Activated gamma-delta T cell (primary cell): ENCODE data around the gene NARS2.
A peak's percentile ranks its signal among the peaks of the same experiment; 100 is the strongest.

Experiments
- DNase-seq: peaks from one replicate; lab custom pipeline; 2025; lab: John Stamatoyannopoulos, UW

Gene NARS2

GRCh38 chr11:78432956-78433355 lies 141.7 kb downstream of the NARS2 start:
- DNase-seq = no peak

- no peak for DNase-seq
Measured at GRCh38 chr11:78432058-78432515, 142.6 kb downstream of the NARS2 start.

- no peak for DNase-seq
Measured at GRCh38 chr11:78429660-78430059, 145.0 kb downstream of the NARS2 start.

- DNase-seq = no peak
Measured at GRCh38 chr11:78429209-78429608, 145.5 kb downstream of the NARS2 start.

DNA sequence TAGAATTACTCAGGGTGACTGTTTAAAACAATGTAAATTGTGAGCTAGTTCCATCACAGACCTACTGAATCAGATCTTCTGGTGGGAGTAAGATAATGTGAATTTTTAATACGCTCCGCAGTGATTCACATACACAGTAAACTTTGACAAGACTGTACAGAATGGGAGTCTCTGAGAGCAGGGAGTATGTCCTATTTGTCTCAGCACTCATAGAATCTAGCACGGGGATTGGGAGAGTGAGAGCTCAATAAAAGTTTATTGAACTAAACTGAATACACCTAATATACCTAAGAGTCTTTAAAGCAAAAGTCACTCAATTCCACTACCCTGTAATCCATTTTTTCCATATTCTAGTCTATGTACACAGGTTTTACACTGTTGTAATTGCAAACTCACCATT lies 145.9 kb downstream of the NARS2 start:
- DNase-seq = no peak

- no peak for DNase-seq
Measured at GRCh38 chr11:78428266-78428636, 146.4 kb downstream of the NARS2 start.

GRCh38 chr11:78427615-78428265 lies 146.9 kb downstream of the NARS2 start:
- DNase-seq = no peak

DNA sequence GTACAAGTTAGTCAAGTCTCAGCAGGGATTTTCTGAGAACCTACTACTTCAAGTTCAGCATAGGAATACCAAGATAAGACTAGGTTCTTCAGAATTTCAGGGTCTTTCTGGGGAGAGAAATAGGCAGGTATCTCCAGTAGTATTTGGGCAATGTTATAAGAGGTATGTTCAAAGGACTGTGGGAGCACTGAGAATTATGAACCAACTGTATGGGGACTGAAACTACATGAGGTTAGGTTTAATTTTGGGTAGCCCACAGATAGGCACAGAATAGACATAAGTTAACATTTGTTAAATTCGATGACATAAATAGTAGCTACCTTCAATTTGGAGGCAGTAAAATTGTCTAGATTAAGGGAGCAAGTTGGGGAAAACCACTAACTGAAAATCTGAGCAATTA lies 147.8 kb downstream of the NARS2 start:
- no peak for DNase-seq

DNA sequence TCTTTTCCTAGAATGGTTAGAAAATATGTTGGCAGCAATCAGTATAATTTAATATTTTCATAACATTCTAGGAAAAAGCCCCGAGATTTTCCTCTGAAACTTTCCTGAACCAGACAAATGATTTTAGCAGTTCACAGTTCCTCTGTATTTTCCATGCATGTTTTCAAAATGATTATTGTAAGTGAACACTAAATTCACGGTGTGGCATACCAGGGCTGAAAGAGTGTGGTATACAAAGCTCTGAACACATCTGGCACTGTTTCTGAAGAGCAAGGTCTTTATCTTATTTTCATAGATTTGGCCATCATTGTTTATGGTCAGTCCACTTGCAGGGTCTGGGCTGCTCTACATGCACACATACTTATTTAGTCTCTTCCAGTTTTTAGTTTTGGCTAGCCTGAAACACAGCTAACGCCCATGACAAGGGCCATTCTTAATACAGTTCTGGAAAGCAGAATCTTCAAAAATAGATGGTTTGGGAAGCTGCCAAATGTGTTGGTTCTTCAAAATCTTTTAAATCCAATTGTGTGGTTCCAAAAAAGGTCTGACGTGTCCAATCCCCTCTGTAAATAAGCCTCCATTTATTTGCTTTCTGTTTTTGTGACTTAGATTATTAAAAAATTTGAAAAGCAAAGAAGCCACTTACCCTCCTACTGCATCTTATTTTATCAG lies 149.1 kb downstream of the NARS2 start:
- DNase-seq = no peak

DNA sequence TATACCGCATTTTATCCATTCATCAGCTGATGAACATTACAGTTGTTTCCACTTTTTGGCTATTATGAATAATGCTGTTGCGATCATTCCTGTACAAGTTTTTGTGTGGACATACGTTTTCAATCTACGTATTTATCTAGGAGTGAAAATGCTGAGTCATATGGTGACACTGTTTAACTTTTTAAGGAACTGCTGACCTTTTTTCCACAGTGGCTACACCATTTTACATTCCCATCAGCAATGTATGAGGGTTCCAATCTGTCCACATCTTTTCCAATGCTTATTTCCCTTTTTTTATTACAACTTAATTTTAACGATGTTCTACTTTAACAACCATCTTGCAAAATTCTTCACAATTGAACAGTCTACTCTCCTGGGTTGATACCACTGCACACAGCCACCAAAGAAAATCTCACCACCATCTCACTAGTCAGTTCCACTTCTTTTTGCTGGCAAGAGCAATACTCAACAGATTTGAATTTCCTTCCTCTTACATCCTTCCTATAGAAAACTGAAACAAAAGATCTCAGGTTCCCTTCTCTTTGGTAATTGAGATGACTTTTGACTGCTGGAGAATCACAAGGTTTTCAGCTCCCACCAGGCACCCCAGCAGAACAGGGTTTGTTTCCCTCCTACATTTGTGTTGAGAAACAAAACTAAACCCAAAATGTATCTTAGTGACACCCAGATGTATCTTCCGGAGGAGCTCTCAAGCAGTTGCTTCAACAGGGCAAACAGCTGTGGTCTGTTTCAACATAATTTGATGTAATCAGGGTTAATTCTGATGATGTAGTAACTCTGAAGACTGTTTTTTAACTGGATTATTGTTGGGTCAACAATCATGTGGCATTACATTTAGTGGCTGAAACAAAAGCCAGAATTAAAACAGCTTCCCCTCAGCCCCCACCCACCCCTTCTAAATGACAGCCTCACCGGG lies 150.1 kb downstream of the NARS2 start:
- no peak for DNase-seq

GRCh38 chr11:78423241-78423640 lies 151.4 kb downstream of the NARS2 start:
- no peak for DNase-seq

GRCh38 chr11:78420796-78421209 lies 153.9 kb downstream of the NARS2 start:
- DNase-seq = no peak

- DNase-seq = no peak
Measured at GRCh38 chr11:78420255-78420764, 154.4 kb downstream of the NARS2 start.

DNA sequence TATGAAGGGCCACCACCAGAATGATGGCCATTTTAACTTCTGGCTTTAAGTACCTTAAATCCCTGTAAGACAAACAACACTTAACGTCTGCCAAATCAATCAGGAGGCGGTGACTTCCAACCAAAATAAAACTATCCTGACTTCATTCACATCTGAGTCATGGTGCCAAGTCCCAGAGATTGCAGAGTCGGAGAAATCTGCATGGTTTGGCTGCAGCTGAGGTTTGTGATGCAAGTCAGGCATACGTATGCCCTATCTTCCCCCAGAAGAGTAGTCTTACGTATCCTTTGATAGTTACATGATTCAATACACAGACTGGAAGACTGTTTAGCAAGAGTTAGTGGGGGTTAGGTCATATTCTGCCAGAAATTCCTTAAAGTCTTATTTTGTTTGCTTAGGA lies 155.3 kb downstream of the NARS2 start:
- no peak for DNase-seq

- no peak for DNase-seq
Measured at GRCh38 chr11:78418584-78419211, 156.0 kb downstream of the NARS2 start.

- DNase-seq = peak; percentile 69
Measured at GRCh38 chr11:78417888-78418583, 156.6 kb downstream of the NARS2 start.

GRCh38 chr11:78417175-78417887 lies 157.3 kb downstream of the NARS2 start, which contains the start of gene GAB2:
TSS of gene GAB2 (minus strand) at chr11:78417820. CDS start at chr11:78417720, 100 bp downstream.
- DNase-seq = no peak

- peak; percentile 54 for DNase-seq
Measured at GRCh38 chr11:78416285-78417174, 158.1 kb downstream of the NARS2 start.

- DNase-seq = no peak
Measured at GRCh38 chr11:78415338-78415737, 159.3 kb downstream of the NARS2 start.
